Breast epithelium (tissue), 3 donors: ENCODE results near the gene ANKS1B.

Source experiments
- CTCF ChIP-seq, 3 donors: fragments of 450-650 bp; IDR thresholded peaks; one replicate each; pipeline ENCODE4 v1.5.1; 2016 to 2017; ENCODE audit warnings: antibody characterized with exemption in 3 of 3, mild to moderate bottlenecking in 3 of 3, moderate library complexity in 3 of 3
- POLR2A ChIP-seq: fragments of 450-650 bp; IDR thresholded peaks from one replicate; pipeline ENCODE4 v1.6.1; 2016; ENCODE audit warnings: antibody characterized with exemption, mild to moderate bottlenecking, moderate library complexity
- POLR2AphosphoS5 ChIP-seq, 3 donors: sonication (generic); formaldehyde crosslinking; IDR thresholded peaks; one replicate each; pipeline ENCODE4 v1.6.1; 2017; ENCODE audit warnings: antibody characterized with exemption in 3 of 3

DNA sequence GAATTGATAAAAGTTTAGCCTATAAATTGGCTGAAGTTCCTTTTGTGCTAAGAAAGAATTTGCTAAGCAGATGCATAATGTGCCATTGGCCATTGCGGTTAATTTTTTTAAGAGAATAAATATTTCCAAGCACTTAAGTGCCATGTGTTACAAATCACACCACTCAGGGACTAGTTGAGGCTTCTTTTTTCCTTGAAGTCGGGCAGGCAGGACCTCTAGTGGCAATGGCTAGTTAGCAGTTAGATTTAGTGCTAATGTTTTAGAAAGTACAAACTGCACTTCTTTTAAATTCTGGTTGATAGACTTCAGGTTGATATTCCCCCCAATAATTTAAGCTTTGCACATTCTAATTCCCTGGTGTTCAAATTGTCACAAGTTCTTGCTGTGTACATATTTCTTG is 1045.4 kb downstream of the ANKS1B start:
- TF ChIP-seq CTCF (IDR thresholded peaks at IDR 0.05) = no peak
- TF ChIP-seq POLR2A = no peak
- no peak for TF ChIP-seq POLR2AphosphoS5 (IDR thresholded peaks at IDR 0.05)
